ENCODE results near the gene ACSL3.

Gene ACSL3

GRCh38 chr2:222942977-222943376 lies 82.1 kb downstream of the ACSL3 start:
- no peak for DNase-seq (ENCODE audit: insufficient read length, low spot score)
- FAIRE-seq: peak; percentile 11
- no peak for TF ChIP-seq CTCF (IDR thresholded peaks at IDR 0.05; ENCODE audit: insufficient read depth, missing control alignments)

- TF ChIP-seq CTCF (IDR thresholded peaks at IDR 0.05; ENCODE audit: insufficient read depth, missing control alignments): no peak
- FAIRE-seq (no peak), DNase-seq (ENCODE audit: insufficient read length, low spot score) (no peak)
Observed at GRCh38 chr2:222943820-222944219, 83.0 kb downstream of the ACSL3 start.

GRCh38 chr2:222944552-222944951 lies 83.7 kb downstream of the ACSL3 start:
- no peak for FAIRE-seq
- TF ChIP-seq CTCF (IDR thresholded peaks at IDR 0.05; ENCODE audit: insufficient read depth, missing control alignments): no peak
- no peak for DNase-seq (ENCODE audit: insufficient read length, low spot score)

GRCh38 chr2:222944971-222945740 lies 84.3 kb downstream of the ACSL3 start:
- DNase-seq (ENCODE audit: insufficient read length, low spot score) (no peak), FAIRE-seq (no peak)
- no peak for TF ChIP-seq CTCF (IDR thresholded peaks at IDR 0.05; ENCODE audit: insufficient read depth, missing control alignments)

- TF ChIP-seq CTCF (IDR thresholded peaks at IDR 0.05; ENCODE audit: insufficient read depth, missing control alignments): no peak
- FAIRE-seq (no peak), DNase-seq (ENCODE audit: insufficient read length, low spot score) (no peak)
Observed at GRCh38 chr2:222945887-222946286, 85.1 kb downstream of the ACSL3 start.

- DNase-seq (ENCODE audit: insufficient read length, low spot score) (no peak), FAIRE-seq (no peak)
- TF ChIP-seq CTCF (IDR thresholded peaks at IDR 0.05; ENCODE audit: insufficient read depth, missing control alignments): no peak
Observed at GRCh38 chr2:222946700-222947287, 86.0 kb downstream of the ACSL3 start.

GRCh38 chr2:222949073-222949472 lies 88.2 kb downstream of the ACSL3 start:
- DNase-seq (ENCODE audit: insufficient read length, low spot score): no peak
- no peak for TF ChIP-seq CTCF (IDR thresholded peaks at IDR 0.05; ENCODE audit: insufficient read depth, missing control alignments)
- no peak for FAIRE-seq

All from D721Med (cell line).